ENCODE data around the gene EVA1A. TPM values are rescaled to one million over a fixed set of nuclear protein-coding genes. Genes with fewer than 3 reads are reported as not detected.

The EVA1A gene
- total and polyA plus RNA-seq, 2 of the 8 experiments (the other 6 are each of a cell fraction or from before 2014, with no cell fraction given): 2.4 to 4.3 TPM

GRCh38 chr2:75564713-75565359 lies 4.1 kb upstream of the EVA1A start:
- Histone ChIP-seq H3K4me1 (replicated peaks in 1 of 4; ENCODE audit: control insufficient read depth in 3 of 4, insufficient read depth in 4 of 4, low read length in 3 of 4) (peaks cover 0 to 4% (median 1%) of the 10 kb centered on the region in 4 experiments; a peak in 1 of 7 replicates), H3K14ac (ENCODE audit: insufficient read length) (no peak overlapping the region), H3K9me3 (ENCODE audit: insufficient read depth in 2 of 2, low read depth in 1 of 2, low read length in 1 of 2) (no peaks in the 10 kb centered on the region), H3K36me3 (ENCODE audit: control insufficient read depth in 2 of 4, insufficient read depth in 4 of 4, low read length in 3 of 4) (no peaks in the 10 kb centered on the region), H3K23me2 (ENCODE audit: low read depth, low read length) (peaks cover 10% of the 10 kb centered on the region; the same call in 1 of the 2 replicates), H3K4me3 (ENCODE audit: extremely low read depth in 1 of 4, insufficient read depth in 2 of 4, low read depth in 3 of 4, low read length in 4 of 4) (no peak overlapping the region), H2BK5ac (ENCODE audit: low read depth, low read length) (no peak overlapping the region), H4K8ac (ENCODE audit: extremely low read depth, insufficient read depth, low read length) (no peak overlapping the region), H2BK120ac (replicated peaks; ENCODE audit: low read depth, low read length) (no peak overlapping the region), H3K23ac (ENCODE audit: insufficient read length) (no peak overlapping the region), H4K5ac (ENCODE audit: insufficient read length, low read depth, low read length) (no peak overlapping the region), H4K91ac (replicated peaks; ENCODE audit: insufficient read length, low read length) (no peak overlapping the region), H3K27ac (ENCODE audit: low read depth, low read length) (no peak overlapping the region), H3K27me3 (replicated peaks in 1 of 4; ENCODE audit: control insufficient read depth in 3 of 4, extremely low read depth in 1 of 4, insufficient read depth in 3 of 4, low read length in 3 of 4) (peaks cover 0 to 13% (median 9%) of the 10 kb centered on the region in 4 experiments; a peak in 5 of 7 replicates), H2AFZ (ENCODE audit: low read length) (no peak overlapping the region), H2BK12ac (ENCODE audit: low read depth, low read length) (no peak overlapping the region), H3K79me1 (ENCODE audit: low read depth, low read length) (no peaks in the 10 kb centered on the region), H3K18ac (ENCODE audit: extremely low read depth, low read length) (no peak overlapping the region), H3K9ac (replicated peaks in 1 of 4; ENCODE audit: extremely low read depth in 1 of 4, low read depth in 3 of 4, low read length in 3 of 4) (no peak overlapping the region), H2BK15ac (ENCODE audit: low read length) (no peak overlapping the region), H2AK5ac (ENCODE audit: low read depth, low read length) (no peak overlapping the region), H3K4ac (replicated peaks; ENCODE audit: insufficient read length, low read depth, low read length) (no peak overlapping the region), H3K4me2 (ENCODE audit: insufficient read depth in 1 of 2, low read depth in 2 of 2, low read length in 2 of 2) (no peak overlapping the region), H3K79me2 (ENCODE audit: control insufficient read depth in 1 of 2, insufficient read depth in 2 of 2, low read length in 2 of 2) (no peaks in the 10 kb centered on the region), H4K20me1 (replicated peaks in 1 of 2; ENCODE audit: control insufficient read depth in 1 of 2, insufficient read depth in 2 of 2, low read length in 2 of 2) (no peaks in the 10 kb centered on the region), H3K56ac (replicated peaks; ENCODE audit: insufficient read length, low read depth, low read length) (no peak overlapping the region), H2BK20ac (ENCODE audit: low read length) (no peak overlapping the region)
- 87% methylated on average over 4 of the region's 4 CpGs; no CpG with 5 or more reads in 1 of the 2 experiments for WGBS, 2 experiments (ENCODE audit: extremely low coverage in 1 of 2, insufficient coverage in 1 of 2, insufficient read length in 1 of 2, insufficient replicate concordance in 2 of 2, low coverage in 1 of 2, low lambda C conversion rate in 2 of 2, missing lambda C conversion rate in 1 of 2)
- FAIRE-seq: no peak
- DNase-seq (ENCODE audit: low read depth in 1 of 2, low spot score in 2 of 2): no peak
- CTCF ChIA-PET (ENCODE audit: partially characterized antibody): interaction anchor here (0.6 to 2.1 kb wide), 12 partner anchors 8 to 501 kb away, joined by 3 to 9 read pairs (median 4); no protein-coding TSS in a partner anchor
- no peak for TF ChIP-seq KDM5A (IDR thresholded peaks at IDR 0.05; ENCODE audit: low read length)
- no peak for TF ChIP-seq SP2 (IDR thresholded peaks at IDR 0.05; ENCODE audit: low read length)
- TF ChIP-seq EP300 (IDR thresholded peaks at IDR 0.05; ENCODE audit: borderline replicate concordance in 1 of 2, low read depth in 2 of 2, low read length in 2 of 2): no peak
- TF ChIP-seq, protein P1, sequence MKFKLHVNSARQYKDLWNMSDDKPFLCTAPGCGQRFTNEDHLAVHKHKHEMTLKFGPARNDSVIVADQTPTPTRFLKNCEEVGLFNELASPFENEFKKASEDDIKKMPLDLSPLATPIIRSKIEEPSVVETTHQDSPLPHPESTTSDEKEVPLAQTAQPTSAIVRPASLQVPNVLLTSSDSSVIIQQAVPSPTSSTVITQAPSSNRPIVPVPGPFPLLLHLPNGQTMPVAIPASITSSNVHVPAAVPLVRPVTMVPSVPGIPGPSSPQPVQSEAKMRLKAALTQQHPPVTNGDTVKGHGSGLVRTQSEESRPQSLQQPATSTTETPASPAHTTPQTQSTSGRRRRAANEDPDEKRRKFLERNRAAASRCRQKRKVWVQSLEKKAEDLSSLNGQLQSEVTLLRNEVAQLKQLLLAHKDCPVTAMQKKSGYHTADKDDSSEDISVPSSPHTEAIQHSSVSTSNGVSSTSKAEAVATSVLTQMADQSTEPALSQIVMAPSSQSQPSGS (IDR thresholded peaks at IDR 0.05; ENCODE audit: low read length): no peak
- TF ChIP-seq RFX5 (IDR thresholded peaks at IDR 0.05; ENCODE audit: borderline replicate concordance, low read depth, low read length): no peak
- TF ChIP-seq ZNF274 (IDR thresholded peaks at IDR 0.05; ENCODE audit: borderline replicate concordance, extremely low read depth, low read length): no peak
- no peak for TF ChIP-seq NRF1 (IDR thresholded peaks at IDR 0.05; ENCODE audit: low read depth, low read length)
- POLR2A ChIA-PET (ENCODE audit: partially characterized antibody): no interaction called here

All from H1 (cell line).